Measurements from ENCODE around the gene SGK1. TPM values are rescaled to one million over a fixed set of nuclear protein-coding genes. Genes with fewer than 3 reads are reported as not detected.

Gene SGK1
- total RNA-seq, 1 experiment from 2014 or later = 23.2 TPM

DNA sequence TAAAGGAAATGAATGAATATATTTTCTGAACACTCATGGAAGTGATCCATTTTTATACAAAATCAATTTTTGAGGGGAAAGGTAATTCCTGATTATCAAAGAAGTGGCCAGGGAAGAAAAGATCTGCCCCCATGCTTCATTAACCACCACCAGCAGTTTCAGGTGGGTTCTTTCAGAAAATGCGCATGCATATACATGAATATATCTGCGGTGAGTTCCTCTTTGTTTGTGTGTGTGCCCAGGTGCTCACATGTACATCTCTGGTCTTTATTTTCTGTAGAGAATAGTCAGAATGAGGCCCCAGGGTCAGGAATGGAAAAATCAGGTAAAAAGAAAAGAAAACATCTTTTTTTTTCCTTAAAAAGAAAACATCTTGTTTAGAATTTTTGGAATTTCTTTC lies 88.4 kb downstream of the SGK1 start:
- Mint-ChIP-seq H3K4me1 (peaks cover 24% of the 10 kb centered on the region), H3K9me3 (no peaks in the 10 kb centered on the region), H3K27ac (peak overlapping the region; percentile 86), H3K36me3 (0 out of 2 replicates have a peak, but pooled peaks cover 2% of the 10 kb centered on the region), H3K27me3 (ENCODE audit: low read depth) (no peaks in the 10 kb centered on the region), H3K4me3 (0 out of 2 replicates have a peak overlapping the region, but pooled peaks have one; percentile 0)
- ChIA-PET CTCF (no interaction called here), POLR2A (no interaction called here)
- TF ChIP-seq, protein P1, sequence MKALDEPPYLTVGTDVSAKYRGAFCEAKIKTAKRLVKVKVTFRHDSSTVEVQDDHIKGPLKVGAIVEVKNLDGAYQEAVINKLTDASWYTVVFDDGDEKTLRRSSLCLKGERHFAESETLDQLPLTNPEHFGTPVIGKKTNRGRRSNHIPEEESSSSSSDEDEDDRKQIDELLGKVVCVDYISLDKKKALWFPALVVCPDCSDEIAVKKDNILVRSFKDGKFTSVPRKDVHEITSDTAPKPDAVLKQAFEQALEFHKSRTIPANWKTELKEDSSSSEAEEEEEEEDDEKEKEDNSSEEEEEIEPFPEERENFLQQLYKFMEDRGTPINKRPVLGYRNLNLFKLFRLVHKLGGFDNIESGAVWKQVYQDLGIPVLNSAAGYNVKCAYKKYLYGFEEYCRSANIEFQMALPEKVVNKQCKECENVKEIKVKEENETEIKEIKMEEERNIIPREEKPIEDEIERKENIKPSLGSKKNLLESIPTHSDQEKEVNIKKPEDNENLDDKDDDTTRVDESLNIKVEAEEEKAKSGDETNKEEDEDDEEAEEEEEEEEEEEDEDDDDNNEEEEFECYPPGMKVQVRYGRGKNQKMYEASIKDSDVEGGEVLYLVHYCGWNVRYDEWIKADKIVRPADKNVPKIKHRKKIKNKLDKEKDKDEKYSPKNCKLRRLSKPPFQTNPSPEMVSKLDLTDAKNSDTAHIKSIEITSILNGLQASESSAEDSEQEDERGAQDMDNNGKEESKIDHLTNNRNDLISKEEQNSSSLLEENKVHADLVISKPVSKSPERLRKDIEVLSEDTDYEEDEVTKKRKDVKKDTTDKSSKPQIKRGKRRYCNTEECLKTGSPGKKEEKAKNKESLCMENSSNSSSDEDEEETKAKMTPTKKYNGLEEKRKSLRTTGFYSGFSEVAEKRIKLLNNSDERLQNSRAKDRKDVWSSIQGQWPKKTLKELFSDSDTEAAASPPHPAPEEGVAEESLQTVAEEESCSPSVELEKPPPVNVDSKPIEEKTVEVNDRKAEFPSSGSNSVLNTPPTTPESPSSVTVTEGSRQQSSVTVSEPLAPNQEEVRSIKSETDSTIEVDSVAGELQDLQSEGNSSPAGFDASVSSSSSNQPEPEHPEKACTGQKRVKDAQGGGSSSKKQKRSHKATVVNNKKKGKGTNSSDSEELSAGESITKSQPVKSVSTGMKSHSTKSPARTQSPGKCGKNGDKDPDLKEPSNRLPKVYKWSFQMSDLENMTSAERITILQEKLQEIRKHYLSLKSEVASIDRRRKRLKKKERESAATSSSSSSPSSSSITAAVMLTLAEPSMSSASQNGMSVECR (CRISPR knock-in tag; IDR thresholded peaks at IDR 0.05; ENCODE audit: borderline replicate concordance) = no peak
- TF ChIP-seq ETV6 (CRISPR knock-in tag; IDR thresholded peaks at IDR 0.05) = no peak
- TF ChIP-seq, protein P2, sequence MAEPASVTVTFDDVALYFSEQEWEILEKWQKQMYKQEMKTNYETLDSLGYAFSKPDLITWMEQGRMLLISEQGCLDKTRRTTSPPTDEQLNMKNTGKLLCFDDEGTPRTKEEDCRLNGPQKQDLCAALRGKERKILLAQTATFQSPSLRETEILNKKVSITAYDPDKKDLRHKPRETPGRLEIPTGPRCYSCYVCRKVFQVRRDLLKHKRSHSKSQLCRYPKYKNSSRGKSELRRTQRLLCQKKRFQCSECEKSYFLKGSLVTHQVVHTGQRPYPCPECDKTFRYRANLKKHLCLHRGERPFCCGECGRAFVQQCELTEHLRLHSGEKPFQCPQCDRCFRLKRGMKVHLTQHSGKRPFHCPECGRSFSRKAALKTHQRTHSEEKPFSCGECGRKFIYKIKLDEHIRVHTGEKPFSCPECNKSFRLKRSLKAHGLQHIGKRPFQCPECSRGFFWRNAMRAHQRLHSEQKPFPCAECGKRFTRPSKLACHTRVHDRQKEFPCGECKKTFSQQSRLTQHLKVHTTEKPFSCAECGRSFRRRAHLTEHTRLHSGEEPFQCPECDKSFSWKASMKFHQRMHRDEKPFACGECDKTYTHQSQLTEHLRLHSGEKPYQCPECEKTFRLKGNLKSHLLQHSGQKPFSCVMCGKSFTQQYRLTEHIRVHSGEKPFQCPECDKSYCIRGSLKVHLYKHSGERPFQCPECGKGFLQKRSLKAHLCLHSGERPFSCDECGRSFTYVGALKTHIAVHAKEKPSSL (CRISPR knock-in tag; conservative IDR thresholded peaks at IDR 0.05) = no peak
- TF ChIP-seq, protein P3, sequence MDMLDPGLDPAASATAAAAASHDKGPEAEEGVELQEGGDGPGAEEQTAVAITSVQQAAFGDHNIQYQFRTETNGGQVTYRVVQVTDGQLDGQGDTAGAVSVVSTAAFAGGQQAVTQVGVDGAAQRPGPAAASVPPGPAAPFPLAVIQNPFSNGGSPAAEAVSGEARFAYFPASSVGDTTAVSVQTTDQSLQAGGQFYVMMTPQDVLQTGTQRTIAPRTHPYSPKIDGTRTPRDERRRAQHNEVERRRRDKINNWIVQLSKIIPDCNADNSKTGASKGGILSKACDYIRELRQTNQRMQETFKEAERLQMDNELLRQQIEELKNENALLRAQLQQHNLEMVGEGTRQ (CRISPR knock-in tag; IDR thresholded peaks at IDR 0.05) = no peak
- TF ChIP-seq TCF7 (CRISPR knock-in tag; IDR thresholded peaks at IDR 0.05; ENCODE audit: low read depth) = no peak
- TF ChIP-seq ZNF219 (CRISPR knock-in tag; IDR thresholded peaks at IDR 0.05; ENCODE audit: borderline replicate concordance) = no peak
- no peak for TF ChIP-seq ATF1 (CRISPR knock-in tag; IDR thresholded peaks at IDR 0.05)
- TF ChIP-seq, protein P4, sequence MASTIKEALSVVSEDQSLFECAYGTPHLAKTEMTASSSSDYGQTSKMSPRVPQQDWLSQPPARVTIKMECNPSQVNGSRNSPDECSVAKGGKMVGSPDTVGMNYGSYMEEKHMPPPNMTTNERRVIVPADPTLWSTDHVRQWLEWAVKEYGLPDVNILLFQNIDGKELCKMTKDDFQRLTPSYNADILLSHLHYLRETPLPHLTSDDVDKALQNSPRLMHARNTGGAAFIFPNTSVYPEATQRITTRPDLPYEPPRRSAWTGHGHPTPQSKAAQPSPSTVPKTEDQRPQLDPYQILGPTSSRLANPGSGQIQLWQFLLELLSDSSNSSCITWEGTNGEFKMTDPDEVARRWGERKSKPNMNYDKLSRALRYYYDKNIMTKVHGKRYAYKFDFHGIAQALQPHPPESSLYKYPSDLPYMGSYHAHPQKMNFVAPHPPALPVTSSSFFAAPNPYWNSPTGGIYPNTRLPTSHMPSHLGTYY (CRISPR knock-in tag; IDR thresholded peaks at IDR 0.05) = no peak
- TF ChIP-seq HMGA2 (CRISPR knock-in tag; IDR thresholded peaks at IDR 0.05) = no peak
- TF ChIP-seq, protein P5, sequence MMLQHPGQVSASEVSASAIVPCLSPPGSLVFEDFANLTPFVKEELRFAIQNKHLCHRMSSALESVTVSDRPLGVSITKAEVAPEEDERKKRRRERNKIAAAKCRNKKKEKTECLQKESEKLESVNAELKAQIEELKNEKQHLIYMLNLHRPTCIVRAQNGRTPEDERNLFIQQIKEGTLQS (CRISPR knock-in tag; conservative IDR thresholded peaks at IDR 0.05) = no peak
- TF ChIP-seq, protein P6, sequence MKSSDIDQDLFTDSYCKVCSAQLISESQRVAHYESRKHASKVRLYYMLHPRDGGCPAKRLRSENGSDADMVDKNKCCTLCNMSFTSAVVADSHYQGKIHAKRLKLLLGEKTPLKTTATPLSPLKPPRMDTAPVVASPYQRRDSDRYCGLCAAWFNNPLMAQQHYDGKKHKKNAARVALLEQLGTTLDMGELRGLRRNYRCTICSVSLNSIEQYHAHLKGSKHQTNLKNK (CRISPR knock-in tag; IDR thresholded peaks at IDR 0.05) = no peak
- TF ChIP-seq, protein P7, sequence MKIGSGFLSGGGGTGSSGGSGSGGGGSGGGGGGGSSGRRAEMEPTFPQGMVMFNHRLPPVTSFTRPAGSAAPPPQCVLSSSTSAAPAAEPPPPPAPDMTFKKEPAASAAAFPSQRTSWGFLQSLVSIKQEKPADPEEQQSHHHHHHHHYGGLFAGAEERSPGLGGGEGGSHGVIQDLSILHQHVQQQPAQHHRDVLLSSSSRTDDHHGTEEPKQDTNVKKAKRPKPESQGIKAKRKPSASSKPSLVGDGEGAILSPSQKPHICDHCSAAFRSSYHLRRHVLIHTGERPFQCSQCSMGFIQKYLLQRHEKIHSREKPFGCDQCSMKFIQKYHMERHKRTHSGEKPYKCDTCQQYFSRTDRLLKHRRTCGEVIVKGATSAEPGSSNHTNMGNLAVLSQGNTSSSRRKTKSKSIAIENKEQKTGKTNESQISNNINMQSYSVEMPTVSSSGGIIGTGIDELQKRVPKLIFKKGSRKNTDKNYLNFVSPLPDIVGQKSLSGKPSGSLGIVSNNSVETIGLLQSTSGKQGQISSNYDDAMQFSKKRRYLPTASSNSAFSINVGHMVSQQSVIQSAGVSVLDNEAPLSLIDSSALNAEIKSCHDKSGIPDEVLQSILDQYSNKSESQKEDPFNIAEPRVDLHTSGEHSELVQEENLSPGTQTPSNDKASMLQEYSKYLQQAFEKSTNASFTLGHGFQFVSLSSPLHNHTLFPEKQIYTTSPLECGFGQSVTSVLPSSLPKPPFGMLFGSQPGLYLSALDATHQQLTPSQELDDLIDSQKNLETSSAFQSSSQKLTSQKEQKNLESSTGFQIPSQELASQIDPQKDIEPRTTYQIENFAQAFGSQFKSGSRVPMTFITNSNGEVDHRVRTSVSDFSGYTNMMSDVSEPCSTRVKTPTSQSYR (CRISPR knock-in tag; IDR thresholded peaks at IDR 0.05) = no peak
- TF ChIP-seq JUN (CRISPR knock-in tag; IDR thresholded peaks at IDR 0.05) = no peak
- no peak for TF ChIP-seq JAZF1 (CRISPR knock-in tag; IDR thresholded peaks at IDR 0.05)
- TF ChIP-seq RORB (CRISPR knock-in tag; IDR thresholded peaks at IDR 0.05) = no peak
- no peak for TF ChIP-seq ZNF396 (CRISPR knock-in tag; IDR thresholded peaks at IDR 0.05; ENCODE audit: borderline replicate concordance)
- TF ChIP-seq MXD4 (CRISPR knock-in tag; IDR thresholded peaks at IDR 0.05; ENCODE audit: borderline replicate concordance) = no peak
- no peak for TF ChIP-seq TEAD1 (CRISPR knock-in tag; IDR thresholded peaks at IDR 0.05)
- DNase-seq (ENCODE audit: low spot score) (no peak), ATAC-seq (no peak)
